Measurements from ENCODE around the gene LGI4.

The LGI4 gene

GRCh38 chr19:35127871-35128270 is 7.0 kb downstream of the LGI4 start:
- Histone ChIP-seq H4K20me1 (ENCODE audit: insufficient read depth, low read length, poor library complexity, severe bottlenecking) (no peaks in the 10 kb centered on the region), H3K27me3 (ENCODE audit: insufficient read depth, low read length, poor library complexity, severe bottlenecking) (no peaks in the 10 kb centered on the region), H3K9me3 (ENCODE audit: insufficient read depth, low read depth, low read length) (no peaks in the 10 kb centered on the region), H3K4me1 (ENCODE audit: insufficient read depth, low read length, poor library complexity, severe bottlenecking) (no peaks in the 10 kb centered on the region), H3K79me2 (ENCODE audit: insufficient read depth, low read length) (no peaks in the 10 kb centered on the region), H3F3A (ENCODE audit: low read depth) (no peaks in the 10 kb centered on the region), H3K9ac (ENCODE audit: low read depth, low read length, poor library complexity, severe bottlenecking) (no peak overlapping the region), H3K36me3 (ENCODE audit: insufficient read depth, low read length) (no peaks in the 10 kb centered on the region), H3K4me2 (ENCODE audit: low read depth, low read length, poor library complexity, severe bottlenecking) (no peak overlapping the region), H2AFZ (ENCODE audit: low read length) (no peak overlapping the region), H3K4me3 (ENCODE audit: low read length, poor library complexity, severe bottlenecking) (no peak overlapping the region), H3K9me2 (replicated peaks; ENCODE audit: low read depth, low read length) (no peaks in the 10 kb centered on the region)
- TF ChIP-seq, protein P1, sequence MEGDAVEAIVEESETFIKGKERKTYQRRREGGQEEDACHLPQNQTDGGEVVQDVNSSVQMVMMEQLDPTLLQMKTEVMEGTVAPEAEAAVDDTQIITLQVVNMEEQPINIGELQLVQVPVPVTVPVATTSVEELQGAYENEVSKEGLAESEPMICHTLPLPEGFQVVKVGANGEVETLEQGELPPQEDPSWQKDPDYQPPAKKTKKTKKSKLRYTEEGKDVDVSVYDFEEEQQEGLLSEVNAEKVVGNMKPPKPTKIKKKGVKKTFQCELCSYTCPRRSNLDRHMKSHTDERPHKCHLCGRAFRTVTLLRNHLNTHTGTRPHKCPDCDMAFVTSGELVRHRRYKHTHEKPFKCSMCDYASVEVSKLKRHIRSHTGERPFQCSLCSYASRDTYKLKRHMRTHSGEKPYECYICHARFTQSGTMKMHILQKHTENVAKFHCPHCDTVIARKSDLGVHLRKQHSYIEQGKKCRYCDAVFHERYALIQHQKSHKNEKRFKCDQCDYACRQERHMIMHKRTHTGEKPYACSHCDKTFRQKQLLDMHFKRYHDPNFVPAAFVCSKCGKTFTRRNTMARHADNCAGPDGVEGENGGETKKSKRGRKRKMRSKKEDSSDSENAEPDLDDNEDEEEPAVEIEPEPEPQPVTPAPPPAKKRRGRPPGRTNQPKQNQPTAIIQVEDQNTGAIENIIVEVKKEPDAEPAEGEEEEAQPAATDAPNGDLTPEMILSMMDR (conservative IDR thresholded peaks at IDR 0.05; ENCODE audit: low read length), result no peak
- no peak for TF ChIP-seq EZH2phosphoT487 (IDR thresholded peaks at IDR 0.05; ENCODE audit: borderline replicate concordance)

DNA sequence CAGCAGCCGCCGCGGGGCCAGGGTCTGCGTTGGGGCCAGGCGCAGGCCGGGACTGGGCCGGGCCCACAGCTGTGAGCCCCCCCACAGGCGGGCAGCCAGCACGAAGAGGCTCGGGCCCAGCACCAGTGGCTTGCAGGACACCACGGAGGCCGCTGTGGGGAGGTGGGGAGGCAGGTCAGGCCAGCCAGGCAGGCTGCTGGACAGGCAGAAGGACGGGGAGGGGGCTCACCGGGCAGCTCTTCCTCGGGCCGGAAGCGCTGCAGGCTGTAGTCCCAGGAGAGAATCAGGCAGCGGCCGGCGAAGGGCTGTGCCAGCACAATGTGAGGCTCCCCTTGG is 8.3 kb downstream of the LGI4 start:
- H3F3A ChIP-seq (ENCODE audit: low read depth), result no peaks in the 10 kb centered on the region
- no peaks in the 10 kb centered on the region for H4K20me1 ChIP-seq (ENCODE audit: insufficient read depth, low read length, poor library complexity, severe bottlenecking)
- H3K36me3 ChIP-seq (ENCODE audit: insufficient read depth, low read length), result no peaks in the 10 kb centered on the region
- no peak for TF ChIP-seq EZH2phosphoT487 (IDR thresholded peaks at IDR 0.05; ENCODE audit: borderline replicate concordance)
- TF ChIP-seq, protein P1 (conservative IDR thresholded peaks at IDR 0.05; ENCODE audit: low read length), result no peak
- H3K9ac ChIP-seq (ENCODE audit: low read depth, low read length, poor library complexity, severe bottlenecking), result no peak overlapping the region
- H3K4me2 ChIP-seq (ENCODE audit: low read depth, low read length, poor library complexity, severe bottlenecking), result no peak overlapping the region
- H3K27me3 ChIP-seq (ENCODE audit: insufficient read depth, low read length, poor library complexity, severe bottlenecking), result no peaks in the 10 kb centered on the region
- no peaks in the 10 kb centered on the region for H3K79me2 ChIP-seq (ENCODE audit: insufficient read depth, low read length)
- H3K9me2 ChIP-seq (replicated peaks; ENCODE audit: low read depth, low read length), result no peaks in the 10 kb centered on the region
- H3K9me3 ChIP-seq (ENCODE audit: insufficient read depth, low read depth, low read length), result no peaks in the 10 kb centered on the region
- no peaks in the 10 kb centered on the region for H3K4me1 ChIP-seq (ENCODE audit: insufficient read depth, low read length, poor library complexity, severe bottlenecking)
- no peak overlapping the region for H3K4me3 ChIP-seq (ENCODE audit: low read length, poor library complexity, severe bottlenecking)
- H2AFZ ChIP-seq (ENCODE audit: low read length), result no peak overlapping the region

- H3K79me2 ChIP-seq (ENCODE audit: insufficient read depth, low read length), result no peaks in the 10 kb centered on the region
- no peaks in the 10 kb centered on the region for H3F3A ChIP-seq (ENCODE audit: low read depth)
- H3K4me2 ChIP-seq (ENCODE audit: low read depth, low read length, poor library complexity, severe bottlenecking), result no peak overlapping the region
- H3K9ac ChIP-seq (ENCODE audit: low read depth, low read length, poor library complexity, severe bottlenecking), result no peak overlapping the region
- no peaks in the 10 kb centered on the region for H3K9me2 ChIP-seq (replicated peaks; ENCODE audit: low read depth, low read length)
- no peaks in the 10 kb centered on the region for H4K20me1 ChIP-seq (ENCODE audit: insufficient read depth, low read length, poor library complexity, severe bottlenecking)
- no peaks in the 10 kb centered on the region for H3K36me3 ChIP-seq (ENCODE audit: insufficient read depth, low read length)
- H3K27me3 ChIP-seq (ENCODE audit: insufficient read depth, low read length, poor library complexity, severe bottlenecking), result no peaks in the 10 kb centered on the region
- no peak overlapping the region for H3K4me3 ChIP-seq (ENCODE audit: low read length, poor library complexity, severe bottlenecking)
- TF ChIP-seq, protein P1 (conservative IDR thresholded peaks at IDR 0.05; ENCODE audit: low read length), result no peak
- TF ChIP-seq EZH2phosphoT487 (IDR thresholded peaks at IDR 0.05; ENCODE audit: borderline replicate concordance), result no peak
- H3K4me1 ChIP-seq (ENCODE audit: insufficient read depth, low read length, poor library complexity, severe bottlenecking), result no peaks in the 10 kb centered on the region
- H2AFZ ChIP-seq (ENCODE audit: low read length), result no peak overlapping the region
- no peaks in the 10 kb centered on the region for H3K9me3 ChIP-seq (ENCODE audit: insufficient read depth, low read depth, low read length)
Observed at GRCh38 chr19:35125749-35126623, 8.9 kb downstream of the LGI4 start.
